Placental epithelial cell (primary cell): ENCODE measurements around the gene CRMP1. TPM values are rescaled to one million over a fixed set of nuclear protein-coding genes. Genes with fewer than 3 reads are reported as not detected.

ENCODE experiments used
- small RNA-seq: library from RNA; depleted of rRNA; stranded (forward); fragments of <200 nt; gene quantifications from one replicate; pipeline ENCODE3, GENCODE V24; 2012
- total RNA-seq: library from RNA; depleted of rRNA; stranded (reverse); fragments of >200 nt; gene quantifications from 2 replicates; pipeline ENCODE4 v1.2.3, GENCODE V29; 2012

CRMP1 gene
- not detected in 2 replicates for total RNA-seq

DNA sequence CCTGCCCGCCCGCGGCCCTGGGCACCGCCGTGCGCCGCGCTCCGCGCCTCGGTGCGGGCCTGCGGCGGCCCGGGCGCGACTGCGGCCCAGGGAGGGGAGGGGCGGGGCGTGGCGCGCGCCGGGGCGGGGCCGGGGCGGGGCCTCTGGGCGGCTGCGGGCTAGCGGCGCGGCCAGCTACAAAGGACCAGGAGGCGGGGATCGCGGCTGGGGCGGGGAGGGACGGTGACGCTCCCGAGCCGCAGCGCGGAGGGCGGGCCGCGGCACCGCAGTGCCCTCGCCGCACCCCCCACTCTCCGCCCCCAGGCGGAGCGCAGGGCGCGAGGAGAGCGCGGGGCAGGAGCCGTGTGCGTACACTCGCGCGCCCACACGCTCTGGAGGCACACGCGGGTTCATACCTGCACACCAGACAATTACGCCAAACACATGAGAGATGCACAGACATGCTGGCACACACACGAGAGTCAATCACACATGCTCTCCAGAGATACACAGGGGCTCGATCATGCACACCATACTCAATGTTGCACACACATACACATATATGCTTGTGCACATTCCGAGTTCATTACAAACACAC, at the start of gene CRMP1:
TSS of gene CRMP1 (minus strand) at position 83 of the 577 bp plus-strand sequence. CDS start 117 bp downstream, outside the sequence.

Small RNA genes within 50 kb of the gene (small RNA-seq; reads per million reads assigned to genes)
- gene MIR378D1: not detected

Other genes starting within 250 kb of the CRMP1 start
- gene EVC2, start 184.5 kb downstream of the CRMP1 start, total RNA-seq: 9.8 and 13.0 TPM in 2 replicates
- gene EVC, start 181.9 kb downstream of the CRMP1 start, total RNA-seq: 26.6 and 42.8 TPM in 2 replicates
- gene C4orf50, start 125.3 kb upstream of the CRMP1 start, total RNA-seq: under 0.01 TPM in 1 of 2 replicates, not detected in the other